ENCODE measurements around the gene PRODH.
"Not testable (repeated sequence)": the region's sequence is repeated elsewhere in the genome, so short reads cannot be mapped to it uniquely, and the experiment has no call there.

PRODH gene

DNA sequence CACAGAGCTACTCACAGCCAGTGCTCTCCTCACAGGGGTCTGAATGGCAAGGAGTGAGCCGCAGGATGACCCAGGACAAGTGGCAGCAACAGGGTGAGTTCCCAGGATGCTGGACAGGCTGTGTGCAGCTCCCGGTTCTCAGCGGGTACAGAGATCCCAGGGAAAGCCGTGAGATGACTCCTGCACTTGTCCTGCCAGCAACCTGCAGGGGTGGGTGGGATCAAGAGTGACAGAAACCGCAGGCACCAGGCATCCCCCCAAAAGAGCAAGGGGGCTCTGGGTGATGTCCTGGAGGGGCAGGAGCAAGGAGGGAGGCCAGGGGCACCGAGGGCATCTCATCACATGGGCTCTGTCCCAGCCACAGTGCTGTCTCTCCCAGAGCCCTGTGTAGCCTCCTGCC lies 15.9 kb upstream of the PRODH start:
- DNase-seq: no peak

- no peak for DNase-seq
Measured at GRCh38 chr22:18950141-18950540, 14.0 kb upstream of the PRODH start.

DNA sequence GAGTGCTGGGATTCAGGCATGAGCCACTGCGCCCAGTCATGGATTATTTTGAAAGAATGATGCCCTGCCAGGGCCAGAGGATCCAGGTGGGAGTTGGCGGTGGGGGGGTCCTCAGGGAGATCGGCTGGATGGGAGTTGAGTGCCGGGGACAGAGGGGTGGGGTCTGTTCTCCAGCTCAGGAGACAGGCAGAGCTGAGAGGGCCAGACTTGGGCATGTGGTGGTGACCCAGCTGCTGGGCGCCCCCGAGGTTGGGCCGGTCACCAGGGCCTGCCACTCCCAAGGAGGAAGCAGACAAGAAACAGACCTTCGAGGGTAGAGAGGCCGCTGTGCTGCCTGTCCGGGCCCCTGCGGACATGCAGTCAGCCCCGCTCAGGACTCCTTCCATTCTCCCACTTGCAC lies 11.8 kb upstream of the PRODH start:
- DNase-seq: no peak

DNA sequence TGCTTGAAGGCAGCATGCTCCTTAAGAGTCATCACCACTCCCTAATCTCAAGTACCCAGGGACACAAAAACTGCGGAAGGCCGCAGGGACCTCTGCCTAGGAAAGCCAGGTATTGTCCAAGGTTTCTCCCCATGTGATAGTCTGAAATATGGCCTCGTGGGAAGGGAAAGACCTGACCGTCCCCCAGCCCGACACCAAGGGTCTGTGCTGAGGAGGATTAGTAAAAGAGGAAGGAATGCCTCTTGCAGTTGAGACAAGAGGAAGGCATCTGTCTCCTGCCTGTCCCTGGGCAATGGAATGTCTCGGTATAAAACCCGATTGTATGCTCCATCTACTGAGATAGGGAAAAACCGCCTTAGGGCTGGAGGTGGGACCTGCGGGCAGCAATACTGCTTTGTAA lies 11.0 kb upstream of the PRODH start:
- not testable (repeated sequence) for DNase-seq

DNA sequence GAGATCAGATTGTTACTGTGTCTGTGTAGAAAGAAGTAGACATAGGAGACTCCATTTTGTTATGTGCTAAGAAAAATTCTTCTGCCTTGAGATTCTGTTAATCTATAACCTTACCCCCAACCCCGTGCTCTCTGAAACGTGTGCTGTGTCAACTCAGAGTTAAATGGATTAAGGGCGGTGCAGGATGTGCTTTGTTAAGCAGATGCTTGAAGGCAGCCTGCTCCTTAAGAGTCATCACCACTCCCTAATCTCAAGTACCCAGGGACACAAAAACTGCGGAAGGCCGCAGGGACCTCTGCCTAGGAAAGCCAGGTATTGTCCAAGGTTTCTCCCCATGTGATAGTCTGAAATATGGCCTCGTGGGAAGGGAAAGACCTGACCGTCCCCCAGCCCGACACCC lies 2.6 kb upstream of the PRODH start:
- DNase-seq: not testable (repeated sequence)

GRCh38 chr22:18934688-18935087 lies 1.4 kb downstream of the PRODH start:
- DNase-seq: not testable (repeated sequence)

GRCh38 chr22:18933914-18934313 lies 2.2 kb downstream of the PRODH start:
- no peak for DNase-seq

DNA sequence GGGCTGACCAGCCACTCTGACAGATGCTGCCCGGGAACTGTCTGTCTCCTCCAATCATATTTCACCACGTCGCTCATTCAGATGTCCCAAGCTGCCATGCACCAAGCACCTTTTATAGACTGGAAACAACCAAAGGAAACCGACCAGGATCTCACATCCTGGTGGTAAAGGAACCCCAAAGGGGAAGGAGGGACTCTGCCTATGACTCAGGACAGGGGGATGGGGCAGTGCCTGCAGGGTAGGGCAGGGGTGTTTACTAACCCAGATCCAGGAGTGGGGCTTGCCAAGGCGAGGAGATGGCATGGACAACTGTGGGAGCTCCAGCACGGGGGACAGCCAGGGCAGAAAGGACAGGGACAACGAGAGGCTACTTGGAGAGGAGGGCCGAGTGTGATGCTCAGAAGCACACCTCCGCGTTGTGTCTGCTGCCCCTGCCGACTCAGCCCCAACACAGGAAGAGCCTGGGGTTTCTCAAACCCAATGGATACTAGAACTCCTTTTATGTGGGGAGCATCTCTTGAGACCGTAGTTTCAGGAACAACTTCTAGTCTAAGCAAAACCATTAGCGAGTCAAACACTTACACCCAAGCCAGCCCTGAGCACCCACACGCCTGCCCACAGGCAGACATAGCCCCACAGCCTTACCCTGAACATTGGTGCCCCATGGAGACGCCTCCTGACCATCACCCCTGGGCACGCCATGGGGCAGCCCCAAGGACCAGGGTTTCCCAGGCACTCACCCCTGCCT lies 4.0 kb downstream of the PRODH start:
- DNase-seq: no peak

DNA sequence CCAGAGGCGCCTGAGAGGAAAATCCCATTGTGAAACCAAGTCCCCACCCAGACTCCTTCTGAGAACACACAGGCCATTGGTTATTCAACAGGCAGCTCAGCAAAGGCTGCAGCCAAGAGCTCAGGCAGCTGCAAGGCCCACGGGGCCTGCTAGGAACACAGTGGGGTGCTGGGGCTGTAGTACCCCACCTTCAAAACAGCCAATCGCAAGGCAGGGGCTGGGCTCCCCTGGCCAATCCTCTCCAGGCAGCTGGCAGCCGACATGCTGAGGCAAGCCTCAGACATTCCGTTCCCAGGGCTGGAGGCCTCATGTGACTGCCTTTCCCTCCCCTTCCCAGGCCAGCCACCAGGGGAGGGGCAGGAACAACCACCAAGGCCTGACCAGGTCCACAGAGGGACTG lies 6.6 kb downstream of the PRODH start:
- DNase-seq: no peak

- DNase-seq: no peak
Measured at GRCh38 chr22:18927573-18927972, 8.5 kb downstream of the PRODH start.

DNA sequence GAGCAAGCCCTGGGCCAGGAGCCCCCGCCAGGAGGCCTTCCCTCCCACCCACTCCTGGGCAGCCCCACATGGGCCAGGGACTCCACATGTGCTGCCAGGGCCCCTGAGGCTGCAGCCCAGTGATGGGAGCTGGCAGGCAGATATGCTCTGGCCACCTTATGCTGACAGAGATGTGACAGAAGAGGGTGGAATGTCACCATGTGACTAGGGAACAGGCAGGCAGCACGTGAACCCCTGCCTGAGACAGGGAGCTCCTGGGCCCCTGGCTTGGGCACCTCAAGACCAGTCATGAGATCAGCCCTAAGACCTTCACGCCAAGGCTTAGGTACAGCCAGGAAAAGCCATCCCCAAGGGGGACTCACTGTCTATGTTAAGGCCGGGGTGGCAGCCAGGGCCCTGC lies 9.1 kb downstream of the PRODH start:
- DNase-seq: no peak

GRCh38 chr22:18925368-18926064 lies 10.6 kb downstream of the PRODH start:
- no peak for DNase-seq

- not testable (repeated sequence) for DNase-seq
Measured at GRCh38 chr22:18920257-18920902, 15.7 kb downstream of the PRODH start.

DNA sequence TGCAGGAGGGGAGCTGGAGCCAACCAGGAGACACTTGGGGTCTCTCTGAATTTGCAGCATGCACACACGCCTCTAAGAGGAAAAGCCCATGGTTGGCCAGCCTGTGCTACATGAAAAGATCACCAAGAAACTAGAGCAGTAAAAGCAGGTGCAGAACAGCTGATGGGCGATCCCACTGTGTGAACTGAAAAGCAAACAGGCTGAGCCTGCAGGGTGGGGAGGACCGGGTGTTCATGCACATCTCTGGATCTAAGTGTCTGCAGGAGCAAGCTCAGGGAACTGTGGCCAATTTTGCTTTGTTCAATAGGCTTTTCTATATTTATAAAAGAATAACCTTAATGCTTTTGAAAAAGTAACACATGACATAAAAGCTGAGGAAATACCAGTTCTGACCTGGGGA lies 18.3 kb downstream of the PRODH start:
- not testable (repeated sequence) for DNase-seq

GRCh38 chr22:18915550-18915949 lies 20.5 kb downstream of the PRODH start:
- not testable (repeated sequence) for DNase-seq

- DNase-seq: not testable (repeated sequence)
Measured at GRCh38 chr22:18914558-18914957, 21.5 kb downstream of the PRODH start.

DNA sequence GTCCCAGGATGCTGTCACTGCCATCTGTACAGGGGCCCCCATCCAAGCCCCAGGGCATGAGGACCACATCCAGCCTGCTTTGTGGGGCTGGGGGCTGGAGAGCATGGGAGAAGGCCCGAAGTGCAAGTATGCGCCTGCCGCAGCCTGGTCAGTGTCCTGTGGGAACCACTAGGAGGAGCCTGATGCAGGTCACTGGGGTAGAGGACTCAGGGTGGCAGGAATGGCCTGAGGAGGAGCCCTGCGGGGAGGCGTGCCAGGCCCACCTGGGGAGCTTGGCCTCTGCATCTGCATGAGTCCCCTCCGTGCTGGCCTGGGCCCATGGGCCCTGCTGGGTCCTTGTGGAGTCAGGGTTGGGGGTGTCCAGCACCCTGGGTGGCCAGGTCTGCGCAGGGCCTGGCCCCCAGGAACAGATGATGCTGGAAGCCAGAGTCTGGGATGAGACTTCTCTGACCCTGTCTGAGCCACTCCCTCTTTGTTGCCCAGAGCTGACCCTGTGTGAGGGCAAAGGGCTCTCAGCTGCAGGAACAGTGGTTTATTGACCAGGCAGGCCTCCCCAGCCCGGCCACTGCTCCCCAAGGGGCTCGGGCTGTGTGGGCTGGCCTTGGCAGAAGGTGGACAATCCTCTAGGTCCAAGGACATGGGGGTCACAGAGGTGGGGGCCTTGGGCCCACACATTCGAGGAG lies 23.7 kb downstream of the PRODH start:
- not testable (repeated sequence) for DNase-seq

DNA sequence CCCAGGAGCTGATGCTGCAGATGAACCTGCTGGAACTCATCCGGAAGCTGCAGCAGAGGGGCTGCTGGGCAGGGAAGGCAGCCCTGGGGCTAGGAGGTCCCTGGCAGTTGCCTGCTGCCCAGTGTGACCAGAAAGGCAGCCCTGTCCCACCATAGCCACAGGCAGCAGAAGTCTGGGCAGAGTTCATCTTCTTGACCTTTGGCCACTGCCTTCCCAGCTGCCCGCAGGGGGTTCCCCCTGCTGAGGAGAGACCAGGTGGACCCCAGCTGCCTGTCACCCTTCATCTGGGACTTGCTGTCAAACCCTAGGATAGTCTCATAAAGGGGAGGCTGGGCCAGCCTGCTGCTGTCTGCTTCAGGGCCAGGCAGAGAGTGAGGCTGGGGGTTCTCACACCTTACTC lies 24.6 kb downstream of the PRODH start:
- DNase-seq: not testable (repeated sequence)

DNA sequence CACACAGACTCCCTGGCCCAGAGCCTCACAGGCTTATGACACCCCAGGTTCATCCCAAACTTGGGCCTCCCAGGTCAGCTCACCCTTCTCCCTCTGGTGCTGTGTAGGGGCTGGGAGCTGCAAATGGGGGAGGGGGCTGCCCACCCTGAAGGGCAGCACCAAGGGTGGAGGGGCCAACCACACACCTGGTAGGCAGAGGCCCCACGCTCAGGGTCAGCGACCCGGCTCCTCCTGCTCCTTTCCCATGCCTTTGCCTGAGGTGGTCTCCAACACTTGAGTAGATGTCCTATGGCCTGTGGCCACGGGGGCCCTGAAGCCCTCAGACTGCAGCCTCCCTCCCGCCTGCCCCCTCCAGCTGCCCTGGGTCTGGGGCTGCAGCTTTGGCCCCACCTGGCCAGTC lies 26.5 kb downstream of the PRODH start:
- no peak for DNase-seq

- no peak for DNase-seq
Measured at GRCh38 chr22:18906896-18907295, 29.2 kb downstream of the PRODH start.

- not testable (repeated sequence) for DNase-seq
Measured at GRCh38 chr22:18906410-18906745, 29.7 kb downstream of the PRODH start.

DNA sequence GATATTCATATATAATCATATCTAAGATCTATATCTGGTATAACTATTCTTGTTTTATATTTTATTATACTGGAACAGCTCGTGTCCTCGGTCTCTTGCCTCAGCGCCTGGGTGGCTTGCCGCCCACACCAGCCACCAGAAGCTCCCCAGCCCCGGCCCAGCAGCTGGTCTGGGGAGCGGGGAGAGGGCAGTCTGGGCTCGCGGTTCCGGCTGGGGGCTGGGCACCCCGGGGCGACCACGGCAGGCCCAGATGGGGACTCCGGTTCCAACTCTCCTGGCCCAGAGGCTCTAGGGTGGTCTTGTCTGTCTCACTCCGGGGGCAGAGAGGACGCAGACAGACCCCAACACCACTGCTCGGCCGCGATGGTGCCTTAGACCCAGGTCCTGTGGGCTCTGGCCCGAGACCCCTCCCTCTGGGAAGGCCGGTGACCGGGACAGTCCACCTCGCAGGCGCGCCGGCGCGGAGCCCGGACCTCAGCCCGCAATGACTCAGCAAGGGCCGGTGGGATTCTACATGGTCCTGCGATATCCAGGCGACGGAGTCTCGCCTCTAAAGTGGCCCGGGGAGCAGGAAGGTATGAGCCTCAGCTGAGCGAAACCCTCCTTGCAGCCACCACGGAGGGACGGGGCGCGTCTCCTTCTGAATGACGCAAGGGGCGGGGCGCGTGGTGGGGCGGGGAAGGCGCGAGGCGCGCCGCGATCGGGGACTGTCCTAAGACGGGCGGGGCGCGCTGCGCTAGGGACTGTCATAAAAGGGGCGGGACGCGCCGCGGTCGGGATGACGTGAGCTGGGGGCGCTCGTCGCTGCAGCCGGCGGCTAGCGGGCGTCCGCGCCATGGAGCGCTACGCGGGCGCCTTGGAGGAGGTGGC lies 30.3 kb downstream of the PRODH start, which contains the start of gene DGCR6:
TSS of gene DGCR6 (plus strand) at position 781 of the 870 bp plus-strand sequence. CDS start at position 836, 55 bp downstream.
- no peak for DNase-seq
